Spleen (tissue), 11 donors: ENCODE data around the gene SLC45A1. TPM values are rescaled to one million over a fixed set of nuclear protein-coding genes. Genes with fewer than 3 reads are reported as not detected.
A peak's percentile ranks its signal among the peaks of the same experiment; 100 is the strongest.

ENCODE experiments used
- DNase-seq: peaks from one replicate; pipeline ENCODE4 v3.0.0-alpha.2; 2020
- H3K27ac ChIP-seq, 8 donors: fragments of 200-600 bp; sonication (generic) in 7 of 8; 1 replicate in 4 of 8; 2 replicates in 4 of 8; pipeline versions ENCODE4 v1.5.0 to v1.8.0; 2016 to 2021; ENCODE audit warnings: inconsistent platforms in 4 of 8, mild to moderate bottlenecking in 4 of 8, moderate library complexity in 1 of 8
- H3K27me3 ChIP-seq, 7 donors: fragments of 200-600 bp; sonication (generic) in 6 of 7; replicated peaks in 1 of 7; 1 replicate in 4 of 7; 2 replicates in 3 of 7; pipeline versions ENCODE4 v1.5.0 to v1.8.0; 2016 to 2021; ENCODE audit warnings: inconsistent platforms in 3 of 7, mild to moderate bottlenecking in 1 of 7
- H3K36me3 ChIP-seq, 6 donors: fragments of 200-600 bp; sonication (generic) in 5 of 6; 1 replicate in 4 of 6; 2 replicates in 2 of 6; pipeline versions ENCODE4 v1.5.0 to v1.8.0; 2016 to 2021; ENCODE audit warnings: inconsistent platforms in 2 of 6
- H3K4me1 ChIP-seq, 6 donors: fragments of 200-600 bp; sonication (generic) in 5 of 6; 1 replicate in 3 of 6; 2 replicates in 3 of 6; pipeline versions ENCODE4 v1.5.0 to v1.8.0; 2016 to 2021; ENCODE audit warnings: inconsistent platforms in 3 of 6
- H3K4me3 ChIP-seq, 8 donors: fragments of 200-600 bp; sonication (generic) in 7 of 8; 1 replicate in 4 of 8; 2 replicates in 4 of 8; pipeline versions ENCODE4 v1.5.0 to v1.8.0; 2016 to 2021; ENCODE audit warnings: inconsistent platforms in 4 of 8, mild to moderate bottlenecking in 4 of 8, moderate library complexity in 2 of 8
- H3K9me3 ChIP-seq, 8 donors: fragments of 200-600 bp; sonication (generic) in 7 of 8; 1 replicate in 4 of 8; 2 replicates in 4 of 8; pipeline versions ENCODE4 v1.5.0 to v1.8.0; 2016 to 2021; ENCODE audit warnings: inconsistent platforms in 4 of 8
- POLR2A ChIP-seq, 3 donors: fragments of 450-650 bp; IDR thresholded peaks; one replicate each; pipeline ENCODE4 v1.5.1; 2017; ENCODE audit warnings: antibody characterized with exemption in 3 of 3, mild to moderate bottlenecking in 1 of 3
- POLR2AphosphoS5 ChIP-seq, 3 donors: sonication (generic); formaldehyde crosslinking; IDR thresholded peaks; one replicate each; pipeline ENCODE4 v1.5.1; 2017; ENCODE audit warnings: antibody characterized with exemption in 3 of 3
- WGBS, 5 donors: extraction: QIAGEN DNeasy Blood & Tissue Kit in 3 of 5; methylation state at CpG; one replicate each; pipeline versions ENCODE4 v1.1.5 to v1.1.7; 2013 to 2018; 5-methylcytosine and 5-hydroxymethylcytosine counted together
- intact Hi-C: fragments of 100-400 bp; cut with DNase I; formaldehyde crosslinking; loops from one replicate; pipeline ENCODE4 v1.15.0; 2023; ENCODE audit warnings: low total_unique reads
- polyA plus RNA-seq, 3 donors: library from polyadenylated mRNA; stranded (reverse); fragments of 200-250 nt; gene quantifications; one replicate each; pipeline ENCODE4 v1.2.1, GENCODE V29; 2013
- total RNA-seq, 7 donors: library from RNA; depleted of rRNA in 3 of 7; stranded (reverse); fragments of >200 nt in 3 of 7; fragmentation: NEBNext Ultra II Directional in 4 of 7; extraction: Animal tissue kit (Norgen Biotek cat#: 25700) in 4 of 7; gene quantifications; one replicate each; pipeline versions ENCODE4 v1.1.0 to v1.2.1, GENCODE V29; 2016 to 2021
- TF ChIP-seq, protein P1 (sequence below), 11 experiments: fragments of 200-600 bp in 7 of 11; fragments of 450-650 bp in 4 of 11; sonication (generic) in 4 of 11; IDR thresholded peaks in 8 of 11; conservative IDR thresholded peaks in 3 of 11; 1 replicate in 7 of 11; 2 replicates in 4 of 11; pipeline versions ENCODE4 v1.4.0 to v1.8.0; 2016 to 2021; ENCODE audit warnings: antibody characterized with exemption in 11 of 11, inconsistent platforms in 4 of 11, mild to moderate bottlenecking in 1 of 11
- donor health status: healthy with polysubstance abuse.
- donor health status: DM: no; HTN: no; CAD: no; lungs with moderate emphysema.
- donor health status: DM: no; HTN: no; CAD: no.
- donor health status: Bipolar disorder and iron deficiency.
- donor health status: healthy.
- donor health status: DM: no; HTN: no; CAD: no.
- donor health status: DM: yes; HTN: yes; CAD: no.

SLC45A1 gene
- total and polyA plus RNA-seq, 10 donors = 1.3 to 3.3 (median 2.8) TPM

DNA sequence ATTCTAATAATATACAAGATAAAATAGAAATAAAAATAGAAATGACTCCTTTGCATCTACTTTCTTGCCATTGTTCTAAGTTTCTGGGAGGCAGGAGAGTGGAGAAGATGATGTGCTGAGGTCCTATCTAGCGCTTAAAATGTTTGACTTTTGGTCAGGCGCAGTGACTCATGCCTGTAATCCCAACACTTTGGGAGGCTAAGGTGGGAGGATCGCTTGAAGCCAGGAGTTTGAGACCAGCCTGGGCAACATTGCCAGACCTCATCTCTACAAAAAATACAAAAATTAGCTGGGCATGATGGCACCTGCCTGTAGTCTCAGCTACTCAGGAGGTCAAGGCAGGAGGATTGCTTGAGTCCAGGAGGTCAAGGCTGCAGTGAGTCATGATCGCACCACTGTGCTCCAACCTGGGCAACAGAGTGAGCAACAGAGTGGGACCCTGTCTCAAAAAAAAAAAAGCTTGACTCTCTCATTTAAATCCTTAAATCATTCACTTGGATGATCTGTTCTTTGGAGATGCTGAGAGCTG is 24.2 kb upstream of the SLC45A1 start:
- Histone ChIP-seq H3K4me1 (no peaks in the 10 kb centered on the region), H3K27me3 (no peaks in the 10 kb centered on the region), H3K27ac (peak overlapping the region in 4 of 8 donors; percentile 16 to 55 (median 40)), H3K36me3 (no peaks in the 10 kb centered on the region), H3K4me3 (no peak overlapping the region), H3K9me3 (no peaks in the 10 kb centered on the region)
- 84 to 95% (median 86%) methylated on average over 4 of the region's 4 CpGs for WGBS, 5 donors
- intact Hi-C loops = no loop called here
- TF ChIP-seq, protein P1, sequence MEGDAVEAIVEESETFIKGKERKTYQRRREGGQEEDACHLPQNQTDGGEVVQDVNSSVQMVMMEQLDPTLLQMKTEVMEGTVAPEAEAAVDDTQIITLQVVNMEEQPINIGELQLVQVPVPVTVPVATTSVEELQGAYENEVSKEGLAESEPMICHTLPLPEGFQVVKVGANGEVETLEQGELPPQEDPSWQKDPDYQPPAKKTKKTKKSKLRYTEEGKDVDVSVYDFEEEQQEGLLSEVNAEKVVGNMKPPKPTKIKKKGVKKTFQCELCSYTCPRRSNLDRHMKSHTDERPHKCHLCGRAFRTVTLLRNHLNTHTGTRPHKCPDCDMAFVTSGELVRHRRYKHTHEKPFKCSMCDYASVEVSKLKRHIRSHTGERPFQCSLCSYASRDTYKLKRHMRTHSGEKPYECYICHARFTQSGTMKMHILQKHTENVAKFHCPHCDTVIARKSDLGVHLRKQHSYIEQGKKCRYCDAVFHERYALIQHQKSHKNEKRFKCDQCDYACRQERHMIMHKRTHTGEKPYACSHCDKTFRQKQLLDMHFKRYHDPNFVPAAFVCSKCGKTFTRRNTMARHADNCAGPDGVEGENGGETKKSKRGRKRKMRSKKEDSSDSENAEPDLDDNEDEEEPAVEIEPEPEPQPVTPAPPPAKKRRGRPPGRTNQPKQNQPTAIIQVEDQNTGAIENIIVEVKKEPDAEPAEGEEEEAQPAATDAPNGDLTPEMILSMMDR (IDR thresholded peaks at IDR 0.05 in 8 of 11, conservative IDR thresholded peaks at IDR 0.05 in 3 of 11) = no peak
- TF ChIP-seq POLR2A (IDR thresholded peaks at IDR 0.05) = no peak
- TF ChIP-seq POLR2AphosphoS5 (IDR thresholded peaks at IDR 0.05) = no peak
- DNase-seq = no peak

DNA sequence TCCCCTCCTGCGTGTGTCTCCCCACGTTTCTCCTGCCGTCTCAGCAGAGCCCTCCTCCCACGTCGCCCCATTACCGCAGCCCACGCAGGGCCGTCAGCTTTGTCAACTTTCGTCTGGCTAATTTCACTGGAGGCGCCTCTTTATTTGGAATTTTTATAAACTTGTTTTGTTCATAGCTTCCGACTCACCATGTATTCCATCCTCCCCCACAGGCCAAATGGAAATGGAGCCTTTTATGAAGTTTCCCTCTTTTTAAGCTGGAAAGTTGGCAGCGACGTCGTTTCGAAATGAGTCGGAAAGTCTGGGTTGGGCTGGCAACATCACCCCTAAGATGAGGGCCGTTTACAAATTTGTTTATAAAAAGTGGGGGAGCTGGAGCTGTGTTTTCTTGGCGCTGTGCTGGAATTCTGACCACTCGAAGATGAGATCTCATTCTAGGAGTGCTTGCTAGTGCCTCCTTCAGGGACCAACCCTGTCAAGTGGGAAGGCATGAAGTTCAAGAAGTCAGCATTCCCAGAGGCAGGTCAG is 23.7 kb upstream of the SLC45A1 start:
- no peak overlapping the region for H3K4me3 ChIP-seq
- no peak for DNase-seq
- peak overlapping the region in 7 of 8 donors; percentile 30 to 55 (median 42) for H3K27ac ChIP-seq
- H3K27me3 ChIP-seq = peaks cover 0 to 3% (median 0%) of the 10 kb centered on the region in 7 donors
- 72 to 86% (median 81%) methylated on average over 19 of the region's 19 CpGs for WGBS, 5 donors
- no peaks in the 10 kb centered on the region for H3K4me1 ChIP-seq
- no peaks in the 10 kb centered on the region for H3K36me3 ChIP-seq
- TF ChIP-seq POLR2AphosphoS5 (IDR thresholded peaks at IDR 0.05) (peak; percentile 7 to 62 (median 30)), POLR2A (IDR thresholded peaks at IDR 0.05) (no peak)
- TF ChIP-seq, protein P1 (IDR thresholded peaks at IDR 0.05 in 8 of 11, conservative IDR thresholded peaks at IDR 0.05 in 3 of 11) = no peak
- intact Hi-C loops = no loop called here
- no peaks in the 10 kb centered on the region for H3K9me3 ChIP-seq

DNA sequence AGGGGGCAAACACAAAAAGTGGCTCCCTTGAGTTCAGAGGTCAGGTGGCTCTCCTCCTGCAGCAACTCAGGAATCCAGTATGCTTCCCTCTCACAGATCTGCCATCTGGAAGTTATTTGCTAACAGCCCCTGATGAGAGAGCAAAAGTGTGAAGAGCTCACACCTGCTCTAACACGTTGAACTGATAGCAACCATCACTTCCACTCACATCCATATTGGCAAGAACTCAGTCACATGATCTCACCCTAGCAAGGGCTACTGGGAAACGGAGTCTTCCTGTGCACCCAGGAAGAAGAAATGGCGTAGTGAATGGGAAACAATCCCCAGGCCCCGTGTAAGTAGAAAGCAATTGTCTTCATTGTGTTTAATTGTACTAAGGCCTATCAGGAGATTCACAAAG is 20.7 kb upstream of the SLC45A1 start:
- H3K27me3 ChIP-seq = peaks cover 0 to 13% (median 0%) of the 10 kb centered on the region in 7 donors
- 76 to 84% (median 82%) methylated on average over 4 of the region's 4 CpGs for WGBS, 5 donors
- H3K36me3 ChIP-seq = no peaks in the 10 kb centered on the region
- H3K4me3 ChIP-seq = no peak overlapping the region
- TF ChIP-seq POLR2AphosphoS5 (IDR thresholded peaks at IDR 0.05) (no peak), POLR2A (IDR thresholded peaks at IDR 0.05) (no peak)
- TF ChIP-seq, protein P1 (IDR thresholded peaks at IDR 0.05 in 8 of 11, conservative IDR thresholded peaks at IDR 0.05 in 3 of 11) = no peak
- H3K4me1 ChIP-seq = no peaks in the 10 kb centered on the region
- no peak overlapping the region for H3K27ac ChIP-seq
- DNase-seq = no peak
- intact Hi-C loops = no loop called here
- H3K9me3 ChIP-seq = no peaks in the 10 kb centered on the region

DNA sequence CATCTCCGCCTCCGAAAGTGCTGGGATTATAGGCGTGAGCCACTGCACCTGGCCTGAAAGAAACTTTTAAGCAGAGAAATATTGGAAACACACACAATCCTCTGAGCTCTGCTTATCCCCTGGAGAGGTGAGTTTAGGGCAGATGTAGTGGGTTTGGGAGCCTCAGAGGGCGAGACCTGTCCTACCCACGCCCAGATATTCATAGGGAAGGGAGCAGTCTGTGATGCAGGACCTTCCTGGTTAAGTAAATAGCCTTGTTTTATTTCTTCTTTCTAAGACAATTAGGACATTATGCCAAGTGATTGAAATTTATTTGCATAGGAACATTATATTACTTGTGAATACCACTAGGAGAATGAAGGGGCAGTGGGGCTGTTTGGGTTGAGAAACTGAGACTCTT is 18.0 kb upstream of the SLC45A1 start:
- H3K36me3 ChIP-seq = no peaks in the 10 kb centered on the region
- TF ChIP-seq POLR2A (IDR thresholded peaks at IDR 0.05) = no peak
- no peak for DNase-seq
- H3K4me3 ChIP-seq = no peak overlapping the region
- H3K27ac ChIP-seq = no peak overlapping the region
- no peaks in the 10 kb centered on the region for H3K4me1 ChIP-seq
- WGBS, 5 donors = 89 to 95% (median 92%) methylated on average over 5 of the region's 5 CpGs
- no peaks in the 10 kb centered on the region for H3K9me3 ChIP-seq
- H3K27me3 ChIP-seq = peaks cover 0 to 13% (median 0%) of the 10 kb centered on the region in 7 donors
- intact Hi-C loops = no loop called here
